Nucleus accumbens (tissue), 56 donors: ENCODE data around the gene PROCA1.
A peak's percentile ranks its signal among the peaks of the same experiment; 100 is the strongest.

ENCODE experiments used
- DNase-seq, 56 donors: peaks; one replicate each; lab custom pipeline; 2025; lab: John Stamatoyannopoulos, UW

PROCA1 gene

GRCh38 chr17:28712705-28713415 lies 1.2 kb upstream of the PROCA1 start:
- no peak for DNase-seq

GRCh38 chr17:28712032-28712704 lies 480 bp upstream of the PROCA1 start:
- DNase-seq = no peak

- peak; percentile 47 to 95 (median 81) for DNase-seq
These were observed 596 bp downstream of the PROCA1 start for GRCh38 chr17:28710861-28711722.

GRCh38 chr17:28707339-28707720 lies 4.4 kb downstream of the PROCA1 start:
- DNase-seq = no peak

- DNase-seq = no peak
These were observed 5.0 kb downstream of the PROCA1 start for GRCh38 chr17:28706471-28707338.

GRCh38 chr17:28705728-28706334 lies 5.9 kb downstream of the PROCA1 start:
- DNase-seq = no peak

- no peak for DNase-seq
These were observed 6.5 kb downstream of the PROCA1 start for GRCh38 chr17:28705074-28705659.

- no peak for DNase-seq
These were observed 7.3 kb downstream of the PROCA1 start for GRCh38 chr17:28704219-28704858.

GRCh38 chr17:28703552-28704218 lies 8.0 kb downstream of the PROCA1 start:
- no peak for DNase-seq

GRCh38 chr17:28702752-28703150 lies 8.9 kb downstream of the PROCA1 start:
- DNase-seq = peak in 1 of 56 donors; percentile 18

- DNase-seq = peak in 48 of 56 donors; percentile 14 to 75 (median 52)
These were observed 9.5 kb downstream of the PROCA1 start for GRCh38 chr17:28702026-28702751.

- no peak for DNase-seq
These were observed 10.7 kb downstream of the PROCA1 start for GRCh38 chr17:28700830-28701492.

- no peak for DNase-seq
These were observed 11.4 kb downstream of the PROCA1 start for GRCh38 chr17:28700278-28700677.

GRCh38 chr17:28698253-28698941 lies 13.3 kb downstream of the PROCA1 start:
- no peak for DNase-seq

- peak in 11 of 56 donors; percentile 0 to 47 (median 23) for DNase-seq
These were observed 17.8 kb downstream of the PROCA1 start for GRCh38 chr17:28693869-28694268.

GRCh38 chr17:28689011-28689410 lies 22.7 kb downstream of the PROCA1 start:
- no peak for DNase-seq
